ENCODE results near the gene CIAO2A.
A peak's percentile ranks its signal among the peaks of the same experiment; 100 is the strongest.

CIAO2A gene

GRCh38 chr15:64102497-64102896 is 8.9 kb upstream of the CIAO2A start:
- DNase-seq (ENCODE audit: low spot score): no peak
- TF ChIP-seq CTCF (IDR thresholded peaks at IDR 0.05; ENCODE audit: borderline replicate concordance, control extremely low read depth, extremely low read depth, insufficient read depth, missing control alignments): no peak
- in situ Hi-C loops (cut with MboI; ENCODE audit: low sequenced_read_pairs, unreplicated experiment): no loop called here

- no peak for TF ChIP-seq CTCF (IDR thresholded peaks at IDR 0.05; ENCODE audit: borderline replicate concordance, control extremely low read depth, extremely low read depth, insufficient read depth, missing control alignments)
- no peak for DNase-seq (ENCODE audit: low spot score)
- in situ Hi-C loops (cut with MboI; ENCODE audit: low sequenced_read_pairs, unreplicated experiment): no loop called here
These were observed 7.3 kb upstream of the CIAO2A start for GRCh38 chr15:64100958-64101357.

- no peak for TF ChIP-seq CTCF (IDR thresholded peaks at IDR 0.05; ENCODE audit: borderline replicate concordance, control extremely low read depth, extremely low read depth, insufficient read depth, missing control alignments)
- in situ Hi-C loops (cut with MboI; ENCODE audit: low sequenced_read_pairs, unreplicated experiment): no loop called here
- no peak for DNase-seq (ENCODE audit: low spot score)
These were observed 5.7 kb upstream of the CIAO2A start for GRCh38 chr15:64099379-64099778.

- in situ Hi-C loops (cut with MboI; ENCODE audit: low sequenced_read_pairs, unreplicated experiment): no loop called here
- no peak for TF ChIP-seq CTCF (IDR thresholded peaks at IDR 0.05; ENCODE audit: borderline replicate concordance, control extremely low read depth, extremely low read depth, insufficient read depth, missing control alignments)
- no peak for DNase-seq (ENCODE audit: low spot score)
These were observed 3.2 kb upstream of the CIAO2A start for GRCh38 chr15:64096668-64097384.

- peak; percentile 94 for DNase-seq (ENCODE audit: low spot score)
- in situ Hi-C loops (cut with MboI; ENCODE audit: low sequenced_read_pairs, unreplicated experiment): no loop called here
- TF ChIP-seq CTCF (IDR thresholded peaks at IDR 0.05; ENCODE audit: borderline replicate concordance, control extremely low read depth, extremely low read depth, insufficient read depth, missing control alignments): no peak
These were observed 2.4 kb upstream of the CIAO2A start, which contains the start of gene SNX1 for GRCh38 chr15:64095795-64096667. SNX1 (plus strand) TSS chr15:64095982; CDS start chr15:64096014, 32 bp downstream.

GRCh38 chr15:64095431-64095794 is 1.8 kb upstream of the CIAO2A start:
- in situ Hi-C loops (cut with MboI; ENCODE audit: low sequenced_read_pairs, unreplicated experiment): no loop called here
- TF ChIP-seq CTCF (IDR thresholded peaks at IDR 0.05; ENCODE audit: borderline replicate concordance, control extremely low read depth, extremely low read depth, insufficient read depth, missing control alignments): no peak
- no peak for DNase-seq (ENCODE audit: low spot score)

Data from GM13976 (cell line).